ENCODE data around the gene LYVE1.

The LYVE1 gene

GRCh38 chr11:10533323-10533722, 35.1 kb downstream of the LYVE1 start:
- TF ChIP-seq SIN3A (IDR thresholded peaks at IDR 0.05; ENCODE audit: borderline replicate concordance, insufficient read depth, low read length), result no peak
- TF ChIP-seq TAF1 (IDR thresholded peaks at IDR 0.05; ENCODE audit: borderline replicate concordance, insufficient read depth, low read length), result no peak
- no peak for TF ChIP-seq REST (IDR thresholded peaks at IDR 0.05; ENCODE audit: insufficient read depth in 1 of 2, low read depth in 2 of 2, low read length in 2 of 2)
- no peak for TF ChIP-seq POLR2AphosphoS5 (IDR thresholded peaks at IDR 0.05; ENCODE audit: low read depth, low read length)
- no peak for TF ChIP-seq FOXP2 (optimal IDR thresholded peaks at IDR 0.05; ENCODE audit: borderline replicate concordance, extremely low read depth, extremely low read length, insufficient read depth)

GRCh38 chr11:10532526-10532925, 35.9 kb downstream of the LYVE1 start:
- TF ChIP-seq SIN3A (IDR thresholded peaks at IDR 0.05; ENCODE audit: borderline replicate concordance, insufficient read depth, low read length) (no peak), TAF1 (IDR thresholded peaks at IDR 0.05; ENCODE audit: borderline replicate concordance, insufficient read depth, low read length) (no peak), REST (IDR thresholded peaks at IDR 0.05; ENCODE audit: insufficient read depth in 1 of 2, low read depth in 2 of 2, low read length in 2 of 2) (no peak), FOXP2 (optimal IDR thresholded peaks at IDR 0.05; ENCODE audit: borderline replicate concordance, extremely low read depth, extremely low read length, insufficient read depth) (no peak)

DNA sequence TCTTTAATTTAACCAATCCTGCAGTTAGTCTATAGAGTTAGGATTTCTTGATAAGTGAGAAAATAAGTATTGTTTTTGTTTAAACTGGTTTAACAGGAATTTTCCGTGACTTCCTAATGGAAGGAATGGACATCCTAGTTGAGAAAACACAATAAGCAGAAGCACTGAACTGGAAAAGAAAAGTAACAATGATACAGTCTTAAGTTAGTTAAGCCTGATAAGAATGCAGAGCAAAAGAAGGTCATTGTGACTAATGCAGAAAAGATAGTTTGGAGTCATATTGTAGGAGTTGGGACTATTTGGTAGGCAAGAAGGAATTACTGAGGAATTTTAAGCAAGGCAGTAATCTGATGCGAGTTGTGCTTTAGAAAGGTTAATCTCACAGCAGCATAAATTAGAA, 39.2 kb downstream of the LYVE1 start:
- no peak for TF ChIP-seq POLR2AphosphoS5 (IDR thresholded peaks at IDR 0.05; ENCODE audit: low read depth, low read length)

GRCh38 chr11:10528121-10528520, 40.3 kb downstream of the LYVE1 start:
- TF ChIP-seq TAF1 (IDR thresholded peaks at IDR 0.05; ENCODE audit: borderline replicate concordance, insufficient read depth, low read length) (no peak), SIN3A (IDR thresholded peaks at IDR 0.05; ENCODE audit: borderline replicate concordance, insufficient read depth, low read length) (no peak), POLR2AphosphoS5 (IDR thresholded peaks at IDR 0.05; ENCODE audit: low read depth, low read length) (no peak), FOXP2 (optimal IDR thresholded peaks at IDR 0.05; ENCODE audit: borderline replicate concordance, extremely low read depth, extremely low read length, insufficient read depth) (no peak), REST (IDR thresholded peaks at IDR 0.05; ENCODE audit: insufficient read depth in 1 of 2, low read depth in 2 of 2, low read length in 2 of 2) (no peak)

- no peak for TF ChIP-seq SIN3A (IDR thresholded peaks at IDR 0.05; ENCODE audit: borderline replicate concordance, insufficient read depth, low read length)
- no peak for TF ChIP-seq REST (IDR thresholded peaks at IDR 0.05; ENCODE audit: insufficient read depth in 1 of 2, low read depth in 2 of 2, low read length in 2 of 2)
- no peak for TF ChIP-seq TAF1 (IDR thresholded peaks at IDR 0.05; ENCODE audit: borderline replicate concordance, insufficient read depth, low read length)
- TF ChIP-seq FOXP2 (optimal IDR thresholded peaks at IDR 0.05; ENCODE audit: borderline replicate concordance, extremely low read depth, extremely low read length, insufficient read depth), result no peak
- TF ChIP-seq POLR2AphosphoS5 (IDR thresholded peaks at IDR 0.05; ENCODE audit: low read depth, low read length), result no peak
These were observed 41.2 kb downstream of the LYVE1 start for GRCh38 chr11:10526974-10527918.
